Measurements from ENCODE around the gene GFRAL. TPM values are rescaled to one million over a fixed set of nuclear protein-coding genes. Genes with fewer than 3 reads are reported as not detected.
"Not testable (repeated sequence)": the region's sequence is repeated elsewhere in the genome, so short reads cannot be mapped to it uniquely, and the experiment has no call there.

Gene GFRAL
- total RNA-seq, 1 donor from 2014 or later, result not detected

DNA sequence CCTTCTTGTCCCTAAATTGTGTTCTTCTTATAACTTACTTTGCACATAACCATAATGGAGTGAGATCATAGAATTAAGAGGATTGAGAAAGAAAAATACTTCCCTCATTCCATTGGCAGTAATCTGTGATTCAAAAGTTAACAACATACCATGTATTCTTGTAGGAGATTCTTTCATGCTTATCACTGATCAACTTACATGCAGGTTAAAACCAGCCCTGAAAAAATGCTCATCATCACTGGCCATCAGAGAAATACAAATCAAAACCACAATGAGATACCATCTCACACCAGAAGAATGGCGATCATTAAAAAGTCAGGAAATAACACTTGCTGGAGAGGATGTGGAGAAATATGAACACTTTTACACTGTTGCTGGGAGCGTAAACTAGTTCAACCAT, 36.5 kb upstream of the GFRAL start:
- Mint-ChIP-seq H3K9me3 (ENCODE audit: low read depth) (no peaks in the 10 kb centered on the region), H3K36me3 (ENCODE audit: insufficient read depth) (no peaks in the 10 kb centered on the region), H3K27me3 (no peaks in the 10 kb centered on the region), H3K4me3 (ENCODE audit: low read depth) (no peak overlapping the region), H3K4me1 (ENCODE audit: low read depth) (no peaks in the 10 kb centered on the region), H3K27ac (no peak overlapping the region)
- TF ChIP-seq, protein P1, sequence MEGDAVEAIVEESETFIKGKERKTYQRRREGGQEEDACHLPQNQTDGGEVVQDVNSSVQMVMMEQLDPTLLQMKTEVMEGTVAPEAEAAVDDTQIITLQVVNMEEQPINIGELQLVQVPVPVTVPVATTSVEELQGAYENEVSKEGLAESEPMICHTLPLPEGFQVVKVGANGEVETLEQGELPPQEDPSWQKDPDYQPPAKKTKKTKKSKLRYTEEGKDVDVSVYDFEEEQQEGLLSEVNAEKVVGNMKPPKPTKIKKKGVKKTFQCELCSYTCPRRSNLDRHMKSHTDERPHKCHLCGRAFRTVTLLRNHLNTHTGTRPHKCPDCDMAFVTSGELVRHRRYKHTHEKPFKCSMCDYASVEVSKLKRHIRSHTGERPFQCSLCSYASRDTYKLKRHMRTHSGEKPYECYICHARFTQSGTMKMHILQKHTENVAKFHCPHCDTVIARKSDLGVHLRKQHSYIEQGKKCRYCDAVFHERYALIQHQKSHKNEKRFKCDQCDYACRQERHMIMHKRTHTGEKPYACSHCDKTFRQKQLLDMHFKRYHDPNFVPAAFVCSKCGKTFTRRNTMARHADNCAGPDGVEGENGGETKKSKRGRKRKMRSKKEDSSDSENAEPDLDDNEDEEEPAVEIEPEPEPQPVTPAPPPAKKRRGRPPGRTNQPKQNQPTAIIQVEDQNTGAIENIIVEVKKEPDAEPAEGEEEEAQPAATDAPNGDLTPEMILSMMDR (IDR thresholded peaks at IDR 0.05; ENCODE audit: unreplicated experiment), result no peak
- no peak for DNase-seq (ENCODE audit: low spot score, unreplicated experiment)

DNA sequence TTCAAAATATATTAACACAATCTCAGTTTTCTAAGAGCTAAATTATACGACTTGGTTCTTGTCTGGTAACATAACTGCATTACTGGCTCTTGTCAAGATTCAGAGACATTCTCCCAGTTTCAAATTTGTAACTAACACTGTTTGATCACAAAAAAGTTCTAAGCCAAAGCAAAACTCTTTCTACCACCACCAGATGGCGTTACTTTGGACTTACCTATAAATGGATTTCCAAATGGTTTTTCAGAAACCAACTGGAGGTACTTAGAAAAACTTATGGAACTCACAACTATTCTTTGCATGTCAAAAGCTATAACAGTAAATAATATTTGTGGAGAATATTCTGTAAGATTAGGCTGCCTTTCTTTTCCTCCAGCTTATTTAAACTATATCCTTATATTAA, 34.2 kb upstream of the GFRAL start:
- Mint-ChIP-seq H3K9me3 (ENCODE audit: low read depth) (peaks cover 8% of the 10 kb centered on the region), H3K36me3 (ENCODE audit: insufficient read depth) (no peaks in the 10 kb centered on the region), H3K4me3 (ENCODE audit: low read depth) (no peak overlapping the region), H3K27ac (no peak overlapping the region), H3K27me3 (no peaks in the 10 kb centered on the region), H3K4me1 (ENCODE audit: low read depth) (no peaks in the 10 kb centered on the region)
- TF ChIP-seq, protein P1 (IDR thresholded peaks at IDR 0.05; ENCODE audit: unreplicated experiment), result peak; percentile 39
- no peak for DNase-seq (ENCODE audit: low spot score, unreplicated experiment)

DNA sequence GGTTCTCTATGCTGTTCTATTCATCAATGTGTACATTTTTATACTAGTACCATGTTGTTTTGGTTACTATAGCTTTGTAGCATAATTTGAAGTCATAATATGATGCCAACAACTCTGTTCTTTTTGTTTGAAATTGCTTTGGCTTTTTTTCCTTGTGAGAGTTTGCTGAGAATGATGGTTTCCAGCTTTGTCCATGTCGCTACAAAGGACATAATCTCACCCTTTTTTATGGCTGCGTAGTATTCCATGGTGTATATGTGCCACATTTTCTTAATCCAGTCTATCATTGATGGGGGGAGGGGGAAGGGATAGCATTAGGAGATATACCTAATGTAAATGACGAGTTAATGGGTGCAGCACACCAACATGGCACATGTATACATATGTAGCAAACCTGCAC, 30.1 kb upstream of the GFRAL start:
- H3K27ac Mint-ChIP-seq; H3K27me3 Mint-ChIP-seq; H3K9me3 Mint-ChIP-seq (ENCODE audit: low read depth); H3K4me3 Mint-ChIP-seq (ENCODE audit: low read depth); H3K4me1 Mint-ChIP-seq (ENCODE audit: low read depth); H3K36me3 Mint-ChIP-seq (ENCODE audit: insufficient read depth); DNase-seq (ENCODE audit: low spot score, unreplicated experiment): not testable (repeated sequence)

DNA sequence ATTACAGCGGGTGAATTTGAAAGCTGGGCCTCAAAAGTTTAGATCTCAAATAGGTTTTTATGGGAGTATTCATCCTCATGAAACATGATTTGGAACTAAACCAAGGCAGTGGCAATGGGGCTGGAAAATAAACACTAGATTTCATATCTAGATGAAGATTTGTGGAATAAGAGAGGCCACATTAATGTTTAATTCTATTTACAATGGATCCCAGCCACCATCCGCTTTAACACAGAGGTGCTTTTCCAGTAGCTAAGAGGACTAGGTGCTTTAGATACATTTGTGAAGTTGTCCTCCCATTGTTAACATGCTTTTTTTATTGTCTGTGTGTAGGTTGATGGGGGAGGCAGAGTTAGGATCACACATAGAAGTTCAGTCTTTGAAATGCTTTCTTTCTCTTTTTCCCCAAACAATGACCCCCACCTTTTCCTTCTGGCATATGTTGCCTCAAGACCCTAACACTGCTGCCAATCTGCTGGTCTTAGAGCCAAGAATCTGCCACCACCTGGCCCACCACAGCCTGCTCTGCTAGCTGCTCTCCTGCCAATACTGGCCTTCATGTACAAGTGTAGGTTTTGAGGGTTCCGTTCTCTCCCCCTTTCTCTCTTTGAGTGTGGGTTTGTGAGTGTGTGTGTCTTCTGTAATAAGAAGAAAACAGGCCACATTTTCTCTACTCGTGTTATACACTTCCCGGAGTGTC, 27.8 kb upstream of the GFRAL start:
- Mint-ChIP-seq H3K4me1 (ENCODE audit: low read depth) (no peaks in the 10 kb centered on the region), H3K27me3 (no peaks in the 10 kb centered on the region), H3K27ac (no peak overlapping the region), H3K36me3 (ENCODE audit: insufficient read depth) (no peaks in the 10 kb centered on the region), H3K4me3 (ENCODE audit: low read depth) (no peak overlapping the region), H3K9me3 (ENCODE audit: low read depth) (peaks cover 8% of the 10 kb centered on the region)
- DNase-seq (ENCODE audit: low spot score, unreplicated experiment), result no peak
- TF ChIP-seq, protein P1 (IDR thresholded peaks at IDR 0.05; ENCODE audit: unreplicated experiment), result no peak

DNA sequence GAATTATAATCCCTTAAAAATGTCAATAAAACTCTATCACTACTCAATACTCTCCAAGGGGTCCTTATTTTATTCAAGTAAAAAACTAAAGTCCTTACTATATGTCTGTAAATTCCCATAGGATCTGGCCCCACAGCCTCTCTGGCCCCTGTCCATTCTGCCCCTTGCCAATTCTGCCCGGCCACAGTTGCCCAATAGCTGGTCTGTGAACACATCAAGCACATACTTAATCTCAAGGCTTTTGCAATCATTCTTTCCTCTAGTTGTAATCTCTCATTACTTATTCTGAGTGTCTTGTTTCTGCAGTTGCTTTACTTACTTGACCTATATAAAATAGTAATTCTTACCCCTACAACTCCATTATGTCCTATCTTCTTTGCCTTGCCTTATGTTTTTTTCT, 22.5 kb upstream of the GFRAL start:
- Mint-ChIP-seq H3K36me3 (ENCODE audit: insufficient read depth) (no peaks in the 10 kb centered on the region), H3K27me3 (no peaks in the 10 kb centered on the region), H3K9me3 (ENCODE audit: low read depth) (no peaks in the 10 kb centered on the region), H3K27ac (no peak overlapping the region), H3K4me1 (ENCODE audit: low read depth) (no peaks in the 10 kb centered on the region), H3K4me3 (ENCODE audit: low read depth) (no peak overlapping the region)
- no peak for DNase-seq (ENCODE audit: low spot score, unreplicated experiment)
- TF ChIP-seq, protein P1 (IDR thresholded peaks at IDR 0.05; ENCODE audit: unreplicated experiment), result no peak
